Activated naive CD8-positive, alpha-beta T cell treated with anti-CD3 and anti-CD28 coated beads, Interleukin-2, amount 10 ng/mL, durations not matched to agents 7 days and 5 days (primary cell): Measurements from ENCODE around the gene DGLUCY. TPM values are rescaled to one million over a fixed set of nuclear protein-coding genes. Genes with fewer than 3 reads are reported as not detected.
"Not testable (repeated sequence)": the region's sequence is repeated elsewhere in the genome, so short reads cannot be mapped to it uniquely, and the experiment has no call there.

Experiments used
- ATAC-seq: fragments of 150-1000 bp; cut with Tn5 transposase; one replicate; pipeline ENCODE4 v1.10.0; 2021; ENCODE audit warnings: low read depth, moderate library complexity
- POLR2A ChIA-PET: fragments of 350-600 bp; sonication (Branson Sonifier 250); formaldehyde crosslinking; loops from one replicate; lab custom pipeline; 2021; ENCODE audit warnings: antibody characterized with exemption; lab: Charles Lee
- DNase-seq: peaks from one replicate; pipeline ENCODE4 v3.0.0; 2021
- H3K27ac Mint-ChIP-seq: one replicate; pipeline ENCODE4 v1.8.0; 2022; ENCODE audit warnings: mild to moderate bottlenecking, mixed read lengths
- H3K27me3 Mint-ChIP-seq: one replicate; pipeline ENCODE4 v1.8.0; 2022; ENCODE audit warnings: mild to moderate bottlenecking, moderate library complexity, mixed read lengths
- H3K36me3 Mint-ChIP-seq: one replicate; pipeline ENCODE4 v1.8.0; 2021; ENCODE audit warnings: mild to moderate bottlenecking, mixed read lengths
- H3K4me1 Mint-ChIP-seq: one replicate; pipeline ENCODE4 v1.8.0; 2021; ENCODE audit warnings: mixed read lengths
- H3K4me3 Mint-ChIP-seq: one replicate; pipeline ENCODE4 v1.8.0; 2022; ENCODE audit warnings: mild to moderate bottlenecking, moderate library complexity, mixed read lengths
- H3K9me3 Mint-ChIP-seq: one replicate; pipeline ENCODE4 v1.8.0; 2021; ENCODE audit warnings: mixed read lengths
- total RNA-seq, 2 experiments: library from RNA; stranded (reverse); gene quantifications; one replicate each; pipeline ENCODE4 v1.2.3, GENCODE V29; 2021

Gene DGLUCY
- total RNA-seq, 2 experiments from 2014 or later = 135 to 136 TPM

GRCh38 chr14:91215381-91215780 is 101.5 kb downstream of the DGLUCY start:
- H3K36me3 Mint-ChIP-seq = peaks cover 48% of the 10 kb centered on the region
- ATAC-seq (no peak), DNase-seq (no peak)
- no peak overlapping the region for H3K27ac Mint-ChIP-seq
- peaks cover 8% of the 10 kb centered on the region for H3K4me1 Mint-ChIP-seq
- no peaks in the 10 kb centered on the region for H3K9me3 Mint-ChIP-seq
- no peak overlapping the region for H3K4me3 Mint-ChIP-seq
- POLR2A ChIA-PET = interaction anchor here (2.0 kb wide), 1 partner anchor 22 kb away, joined by 7 read pairs; no protein-coding TSS in a partner anchor
- no peaks in the 10 kb centered on the region for H3K27me3 Mint-ChIP-seq

DNA sequence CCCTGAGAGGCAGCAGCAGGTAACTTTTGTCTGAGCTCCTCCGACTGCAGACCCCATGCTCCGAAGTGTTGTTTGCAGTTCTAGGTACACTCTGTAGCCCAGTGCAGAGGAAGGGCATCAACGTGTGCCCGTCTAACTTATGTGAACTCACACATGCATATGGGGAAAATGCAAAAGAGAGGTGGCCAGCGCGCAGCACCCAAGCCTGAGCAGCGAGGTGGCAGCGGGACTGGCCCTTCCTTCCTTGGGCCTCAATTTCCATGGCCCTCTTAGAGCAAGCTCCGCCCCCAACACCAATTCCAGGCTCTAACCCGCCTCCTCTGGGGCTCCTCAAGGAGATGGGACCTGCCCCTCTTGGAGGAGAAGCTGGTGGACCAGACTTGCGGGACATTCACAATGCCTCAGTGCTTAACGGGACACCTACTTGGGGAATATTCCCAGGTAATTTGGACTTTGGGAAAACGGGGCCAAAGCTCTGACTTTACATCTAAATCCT is 102.9 kb downstream of the DGLUCY start:
- DNase-seq = no peak
- H3K27me3 Mint-ChIP-seq = no peaks in the 10 kb centered on the region
- no peak overlapping the region for H3K27ac Mint-ChIP-seq
- H3K4me3 Mint-ChIP-seq = no peak overlapping the region
- no peak for ATAC-seq
- peaks cover 3% of the 10 kb centered on the region for H3K9me3 Mint-ChIP-seq
- peaks cover 19% of the 10 kb centered on the region for H3K4me1 Mint-ChIP-seq
- peaks cover 50% of the 10 kb centered on the region for H3K36me3 Mint-ChIP-seq
- POLR2A ChIA-PET = interaction anchor here (1.5 kb wide), 1 partner anchor 25 kb away, joined by 4 read pairs; no protein-coding TSS in a partner anchor

- H3K4me1 Mint-ChIP-seq = peaks cover 29% of the 10 kb centered on the region
- POLR2A ChIA-PET = no interaction called here
- no peaks in the 10 kb centered on the region for H3K27me3 Mint-ChIP-seq
- no peak overlapping the region for H3K4me3 Mint-ChIP-seq
- peaks cover 3% of the 10 kb centered on the region for H3K9me3 Mint-ChIP-seq
- ATAC-seq (no peak), DNase-seq (no peak)
- H3K27ac Mint-ChIP-seq = peak overlapping the region; percentile 14
- H3K36me3 Mint-ChIP-seq = peaks cover 61% of the 10 kb centered on the region
Observed at GRCh38 chr14:91218014-91218413, 104.1 kb downstream of the DGLUCY start.

DNA sequence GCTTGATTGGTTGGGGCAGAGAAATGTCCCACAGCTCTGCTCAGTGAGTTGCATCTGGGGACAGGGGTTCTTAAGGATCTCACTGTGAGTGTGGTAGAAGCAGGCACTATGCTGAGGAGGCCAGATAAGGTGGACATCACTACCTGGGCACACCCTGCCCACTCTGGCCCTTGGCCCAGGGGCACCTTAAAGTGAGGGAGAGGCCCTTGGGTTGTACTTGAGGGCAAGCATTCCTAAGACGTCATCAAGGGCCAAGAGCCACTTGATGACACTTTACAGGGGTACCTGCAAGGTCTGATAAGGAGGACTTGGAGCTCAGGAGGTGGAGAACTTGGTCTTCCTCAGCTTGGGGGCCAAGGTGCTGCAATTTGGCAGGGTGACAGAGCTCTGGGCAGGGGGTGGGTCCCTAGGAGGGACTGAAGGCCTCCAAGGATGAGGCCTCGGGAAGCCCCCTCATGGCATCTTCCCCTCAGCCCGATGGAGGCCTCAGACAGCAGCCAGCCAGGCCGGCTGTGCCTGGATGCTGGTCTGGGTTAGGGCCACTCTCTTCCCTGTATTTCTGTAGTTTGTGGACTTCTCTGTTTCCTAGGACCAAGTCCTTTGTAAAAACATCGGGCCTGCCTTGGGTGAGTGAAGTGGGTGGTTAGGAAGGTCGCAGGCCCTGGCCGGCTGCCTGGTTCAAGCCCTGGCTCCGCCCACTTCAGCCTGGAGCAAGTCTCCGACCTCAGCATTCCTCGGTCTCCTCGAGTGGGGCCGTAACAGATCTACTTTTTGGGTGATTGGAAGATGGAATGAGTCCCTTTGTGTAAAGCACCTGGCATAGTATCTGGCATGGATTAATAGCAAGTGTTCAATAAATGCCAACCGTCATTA is 105.9 kb downstream of the DGLUCY start:
- peaks cover 36% of the 10 kb centered on the region for H3K4me1 Mint-ChIP-seq
- no peak for ATAC-seq

GRCh38 chr14:91220581-91221000 is 106.7 kb downstream of the DGLUCY start:
- ATAC-seq (no peak), DNase-seq (no peak)
- Mint-ChIP-seq H3K9me3 (peaks cover 3% of the 10 kb centered on the region), H3K4me1 (peaks cover 43% of the 10 kb centered on the region), H3K27ac (peak overlapping the region; percentile 52), H3K36me3 (peaks cover 70% of the 10 kb centered on the region), H3K4me3 (no peak overlapping the region), H3K27me3 (no peaks in the 10 kb centered on the region)
- POLR2A ChIA-PET = interaction anchor here (1.4 kb wide), 1 partner anchor 26 kb away, joined by 12 read pairs; no protein-coding TSS in a partner anchor

More for the DNA sequence above, 105.9 kb downstream of the DGLUCY start:
- Mint-ChIP-seq H3K9me3 (peaks cover 3% of the 10 kb centered on the region), H3K27me3 (no peaks in the 10 kb centered on the region), H3K36me3 (peaks cover 65% of the 10 kb centered on the region), H3K4me3 (no peak overlapping the region), H3K27ac (no peak overlapping the region)
- POLR2A ChIA-PET = interaction anchor here (1.1 to 1.4 kb wide), 2 partner anchors 17 to 25 kb away, joined by 5 to 12 read pairs; no protein-coding TSS in a partner anchor
- no peak for DNase-seq

DNA sequence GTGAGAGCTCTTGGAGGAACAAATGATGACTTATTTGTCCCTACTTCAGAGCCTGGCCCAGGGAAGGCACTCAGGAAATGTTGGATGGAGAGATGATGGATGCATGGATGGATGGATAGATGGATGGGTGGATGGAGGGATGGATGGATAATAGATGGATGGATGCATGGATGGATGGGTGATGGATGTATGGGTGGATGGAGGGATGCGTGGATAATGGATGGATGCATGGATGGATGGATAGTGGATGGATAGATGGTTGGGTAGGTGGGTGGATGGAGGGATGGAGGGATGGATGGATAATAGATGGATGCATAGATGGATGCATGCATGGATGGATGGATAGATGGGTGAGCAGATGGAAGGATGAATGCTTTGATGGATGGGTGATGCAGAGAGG is 107.4 kb downstream of the DGLUCY start:
- POLR2A ChIA-PET = interaction anchor here (1.4 kb wide), 1 partner anchor 27 kb away, joined by 12 read pairs; no protein-coding TSS in a partner anchor
- ATAC-seq (no peak), DNase-seq (no peak)
- H3K4me3 Mint-ChIP-seq = no peak overlapping the region
- H3K27me3 Mint-ChIP-seq = no peaks in the 10 kb centered on the region
- H3K27ac Mint-ChIP-seq = peak overlapping the region; percentile 57
- peaks cover 3% of the 10 kb centered on the region for H3K9me3 Mint-ChIP-seq
- H3K4me1 Mint-ChIP-seq = peaks cover 50% of the 10 kb centered on the region
- peaks cover 64% of the 10 kb centered on the region for H3K36me3 Mint-ChIP-seq

DNA sequence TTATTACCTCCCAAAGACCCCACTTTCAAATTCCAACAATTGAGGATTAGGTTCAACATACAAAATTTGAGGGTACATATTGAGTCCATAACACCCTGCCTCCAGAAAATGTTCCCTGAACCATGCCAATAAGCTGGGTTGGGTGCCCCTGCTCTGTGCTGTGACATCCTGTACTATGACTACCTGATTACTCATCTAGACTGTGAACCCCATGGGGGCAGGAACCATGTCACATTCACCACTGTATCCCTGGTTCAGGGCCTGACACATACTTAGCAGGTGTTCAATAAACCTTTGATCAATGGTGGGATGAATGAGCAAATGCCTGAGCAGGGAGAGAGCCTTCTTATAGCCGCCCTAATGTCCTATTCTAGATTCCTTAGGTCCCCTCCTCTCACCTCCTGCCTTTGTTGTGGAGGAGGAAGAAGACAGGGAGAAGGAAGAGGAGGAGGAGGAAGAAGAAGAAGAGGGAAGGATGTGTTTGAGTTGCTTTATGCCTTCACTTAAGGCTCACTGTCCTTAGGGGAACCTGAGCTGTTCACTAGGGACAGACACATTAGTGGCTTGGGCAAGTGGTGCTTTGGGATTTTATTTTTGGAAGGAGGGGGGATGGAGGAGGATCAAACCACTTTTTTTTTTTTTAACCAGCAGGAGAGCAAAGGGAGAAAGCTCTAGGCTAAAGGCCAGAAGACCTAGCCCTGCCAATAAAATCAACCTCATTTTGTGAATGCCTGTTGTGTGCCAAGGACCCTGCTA is 109.3 kb downstream of the DGLUCY start:
- H3K4me1 Mint-ChIP-seq = peaks cover 69% of the 10 kb centered on the region
- H3K4me3 Mint-ChIP-seq = no peak overlapping the region
- no peaks in the 10 kb centered on the region for H3K27me3 Mint-ChIP-seq
- peaks cover 62% of the 10 kb centered on the region for H3K36me3 Mint-ChIP-seq
- DNase-seq (no peak), ATAC-seq (no peak)
- peak overlapping the region; percentile 10 for H3K27ac Mint-ChIP-seq
- peaks cover 3% of the 10 kb centered on the region for H3K9me3 Mint-ChIP-seq
- POLR2A ChIA-PET = interaction anchor here (1.2 to 1.5 kb wide), 3 partner anchors 23 to 29 kb away, joined by 3 to 6 read pairs (median 4); no protein-coding TSS in a partner anchor

DNA sequence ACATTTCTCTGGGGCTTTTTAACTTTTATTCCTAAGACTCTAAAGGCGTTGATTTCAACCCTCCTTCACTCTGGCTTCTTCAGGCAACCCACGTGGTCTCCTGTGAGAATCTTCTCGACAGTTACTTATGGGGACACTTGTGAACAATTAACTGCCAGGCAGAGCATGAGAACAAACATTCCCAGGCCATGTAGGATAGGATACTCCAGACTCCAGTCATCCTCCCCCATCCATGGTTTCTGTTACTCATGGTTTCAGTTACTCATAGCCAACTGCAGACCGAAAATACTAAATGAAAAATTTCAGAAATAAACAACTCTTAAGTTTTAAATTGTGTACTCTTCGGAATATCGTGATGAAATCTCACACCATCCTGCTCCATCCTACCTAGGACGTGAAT is 111.2 kb downstream of the DGLUCY start:
- peaks cover 83% of the 10 kb centered on the region for H3K4me1 Mint-ChIP-seq
- H3K9me3 Mint-ChIP-seq = peaks cover 3% of the 10 kb centered on the region
- peak overlapping the region; percentile 97 for H3K27ac Mint-ChIP-seq
- DNase-seq (no peak), ATAC-seq (no peak)
- POLR2A ChIA-PET = interaction anchor here (4.7 to 5.6 kb wide), 2 partner anchors 19 to 31 kb away, joined by 24 to 220 read pairs; partner anchors contain the start of gene GPR68
- no peaks in the 10 kb centered on the region for H3K27me3 Mint-ChIP-seq
- no peak overlapping the region for H3K4me3 Mint-ChIP-seq
- peaks cover 58% of the 10 kb centered on the region for H3K36me3 Mint-ChIP-seq

- H3K9me3 Mint-ChIP-seq, ATAC-seq, H3K27me3 Mint-ChIP-seq, DNase-seq: not testable (repeated sequence)
- H3K4me3 Mint-ChIP-seq = peak overlapping the region; percentile 80
- peaks cover 57% of the 10 kb centered on the region for H3K36me3 Mint-ChIP-seq
- POLR2A ChIA-PET = interaction anchor here (0.8 to 5.6 kb wide), 6 partner anchors 17 to 37 kb away, joined by 3 to 220 read pairs (median 30); partner anchors contain the start of gene GPR68
- peaks cover 85% of the 10 kb centered on the region for H3K4me1 Mint-ChIP-seq
- peak overlapping the region; percentile 97 for H3K27ac Mint-ChIP-seq
Observed at GRCh38 chr14:91226360-91226759, 112.5 kb downstream of the DGLUCY start.

- Mint-ChIP-seq H3K9me3 (no peaks in the 10 kb centered on the region), H3K4me3 (peak overlapping the region; percentile 80), H3K4me1 (peaks cover 86% of the 10 kb centered on the region), H3K27ac (peak overlapping the region; percentile 97), H3K27me3 (no peaks in the 10 kb centered on the region), H3K36me3 (peaks cover 55% of the 10 kb centered on the region)
- POLR2A ChIA-PET = interaction anchor here (0.7 to 5.6 kb wide), 8 partner anchors 12 to 36 kb away, joined by 3 to 220 read pairs (median 26); partner anchors contain the start of gene GPR68
- ATAC-seq (no peak), DNase-seq (no peak)
Observed at GRCh38 chr14:91227183-91227628, 113.3 kb downstream of the DGLUCY start.

DNA sequence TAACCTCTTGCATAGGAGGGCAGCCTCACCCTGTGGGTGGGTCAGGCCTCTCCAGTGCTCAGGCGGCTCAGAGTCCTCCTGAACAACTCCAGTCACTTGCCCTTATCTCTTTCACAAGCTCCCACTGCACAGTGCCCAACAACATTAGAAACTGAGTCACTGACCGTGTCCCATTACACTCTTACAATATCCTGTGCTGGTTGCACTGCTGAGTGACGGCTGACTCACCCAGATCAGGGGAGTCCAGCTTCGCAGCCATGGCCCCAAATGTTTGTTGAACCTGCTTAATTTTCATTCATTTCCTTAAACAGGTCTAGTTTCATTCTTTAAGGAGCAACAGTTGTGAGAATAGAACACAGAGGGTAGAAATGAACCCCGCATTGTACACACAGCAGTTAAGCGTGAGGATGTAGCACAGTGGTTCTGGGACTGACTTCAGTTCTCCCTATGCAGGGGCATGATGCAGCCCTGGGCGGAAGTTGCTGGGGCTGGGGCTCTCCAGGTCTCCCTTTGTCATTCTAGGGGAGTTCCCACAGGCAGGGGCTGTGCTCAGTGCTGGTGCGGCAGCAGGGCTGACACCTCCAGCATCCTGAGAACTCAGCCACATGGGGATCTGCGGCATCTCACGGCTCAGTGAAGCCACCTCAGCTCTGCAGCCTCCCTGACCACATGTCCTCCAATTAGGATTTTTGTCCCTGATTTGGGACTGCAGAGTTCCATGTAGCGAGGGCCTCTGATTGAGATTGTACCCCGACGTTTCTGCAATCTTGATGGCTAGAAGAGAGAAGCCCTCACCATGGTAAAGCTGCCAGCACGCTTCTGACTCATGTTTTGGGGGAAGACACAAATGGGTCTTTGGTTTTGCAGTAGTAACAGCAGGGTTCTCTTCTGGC is 114.5 kb downstream of the DGLUCY start:
- POLR2A ChIA-PET = interaction anchor here (0.7 to 5.6 kb wide), 13 partner anchors 11 to 113 kb away, joined by 3 to 220 read pairs (median 6); partner anchors contain the start of gene GPR68
- H3K36me3 Mint-ChIP-seq = peaks cover 54% of the 10 kb centered on the region

DNA sequence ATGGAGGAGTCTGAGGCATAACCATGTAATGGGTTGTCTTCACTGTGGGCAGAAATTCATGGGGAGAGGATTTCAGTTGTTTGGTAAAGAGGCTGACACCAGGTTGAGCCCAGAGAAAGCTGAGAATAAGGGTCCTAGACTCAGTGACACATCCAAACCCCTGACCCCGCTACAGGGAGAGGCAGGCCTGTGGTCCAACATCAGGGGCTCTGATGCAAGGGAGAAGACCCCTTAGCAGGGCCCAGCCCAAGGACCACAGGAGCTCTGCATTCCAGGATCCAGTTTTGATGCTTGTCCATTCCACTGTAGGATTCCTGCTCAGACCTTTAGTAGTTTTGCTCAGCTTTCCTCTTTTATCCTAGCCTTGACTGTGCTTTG is 115.1 kb downstream of the DGLUCY start:
- Mint-ChIP-seq H3K4me3 (peak overlapping the region; percentile 80), H3K9me3 (peaks cover 3% of the 10 kb centered on the region), H3K4me1 (peaks cover 76% of the 10 kb centered on the region), H3K27ac (peak overlapping the region; percentile 97), H3K27me3 (no peaks in the 10 kb centered on the region), H3K36me3 (peaks cover 49% of the 10 kb centered on the region)
- POLR2A ChIA-PET = interaction anchor here (1.1 to 5.6 kb wide), 11 partner anchors 10 to 114 kb away, joined by 3 to 220 read pairs (median 13); partner anchors contain the start of gene GPR68
- ATAC-seq (no peak), DNase-seq (no peak)

More for the DNA sequence above, 114.5 kb downstream of the DGLUCY start:
- Mint-ChIP-seq H3K27me3 (no peaks in the 10 kb centered on the region), H3K9me3 (peaks cover 3% of the 10 kb centered on the region), H3K4me3 (peak overlapping the region; percentile 80), H3K27ac (peak overlapping the region; percentile 97), H3K4me1 (peaks cover 82% of the 10 kb centered on the region)
- DNase-seq = peak; percentile 78
- peak; percentile 83 for ATAC-seq
